ENCODE measurements around the gene PYHIN1.
"Not testable (repeated sequence)": the region's sequence is repeated elsewhere in the genome, so short reads cannot be mapped to it uniquely, and the experiment has no call there.

Gene PYHIN1

GRCh38 chr1:159009704-159010361 is 78.5 kb downstream of the PYHIN1 start, which contains the start of gene IFI16:
Gene IFI16 (plus strand): TSS chr1:159009907. CDS start chr1:159014681, 4,774 bp downstream.
- Histone ChIP-seq H3K27me3 (ENCODE audit: control insufficient read depth in 5 of 5, insufficient read depth in 4 of 5, low read length in 5 of 5) (no peaks in the 10 kb centered on the region), H3K27ac (ENCODE audit: low read depth, low read length) (peak within 1 kb of the TSS; percentile 97), H3K36me3 (ENCODE audit: control insufficient read depth in 5 of 5, insufficient read depth in 5 of 5, low read length in 5 of 5) (peaks cover 0 to 2% (median 0%) of the 10 kb centered on the region in 5 donors), H3K9me3 (ENCODE audit: control insufficient read depth in 5 of 5, low read length in 5 of 5) (no peaks in the 10 kb centered on the region), H3K4me1 (ENCODE audit: control insufficient read depth in 5 of 5, insufficient read depth in 5 of 5, low read length in 5 of 5) (peaks cover 18 to 46% (median 34%) of the 10 kb centered on the region in 5 donors), H3K9ac (ENCODE audit: low read length in 5 of 5) (peak within 1 kb of the TSS; percentile 82 to 93 (median 87)), H3K4me3 (ENCODE audit: low read depth in 1 of 5, low read length in 5 of 5) (peak within 1 kb of the TSS; percentile 56 to 92 (median 81))

DNA sequence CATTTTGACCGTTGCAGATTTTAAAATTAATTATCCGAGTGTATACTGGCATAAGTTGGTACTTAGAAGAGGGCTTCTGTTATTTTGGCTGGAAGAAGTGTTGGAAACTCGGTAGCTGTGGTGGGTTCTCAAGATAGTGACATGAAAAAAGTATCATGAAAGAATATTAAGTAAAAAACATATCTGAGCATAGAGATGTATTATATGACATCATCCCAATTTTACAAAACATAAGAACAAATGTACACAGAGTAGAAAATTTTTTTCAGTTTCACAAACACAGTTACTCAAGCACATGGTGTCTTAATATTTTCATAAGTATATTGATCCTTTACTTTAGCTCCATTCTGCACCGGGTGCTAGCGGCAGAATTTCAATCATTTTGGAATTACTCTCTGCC is 79.0 kb downstream of the PYHIN1 start:
- Histone ChIP-seq H3K4me1 (ENCODE audit: control insufficient read depth in 5 of 5, insufficient read depth in 5 of 5, low read length in 5 of 5) (peaks cover 14 to 46% (median 30%) of the 10 kb centered on the region in 5 donors), H3K4me3 (ENCODE audit: low read depth in 1 of 5, low read length in 5 of 5) (peak overlapping the region; percentile 56 to 92 (median 81)), H3K36me3 (ENCODE audit: control insufficient read depth in 5 of 5, insufficient read depth in 5 of 5, low read length in 5 of 5) (peaks cover 0 to 2% (median 0%) of the 10 kb centered on the region in 5 donors), H3K27ac (ENCODE audit: low read depth, low read length) (peak overlapping the region; percentile 97), H3K9me3 (ENCODE audit: control insufficient read depth in 5 of 5, low read length in 5 of 5) (no peaks in the 10 kb centered on the region), H3K9ac (ENCODE audit: low read length in 5 of 5) (peak overlapping the region; percentile 82 to 93 (median 87)), H3K27me3 (ENCODE audit: control insufficient read depth in 5 of 5, insufficient read depth in 4 of 5, low read length in 5 of 5) (no peaks in the 10 kb centered on the region)

DNA sequence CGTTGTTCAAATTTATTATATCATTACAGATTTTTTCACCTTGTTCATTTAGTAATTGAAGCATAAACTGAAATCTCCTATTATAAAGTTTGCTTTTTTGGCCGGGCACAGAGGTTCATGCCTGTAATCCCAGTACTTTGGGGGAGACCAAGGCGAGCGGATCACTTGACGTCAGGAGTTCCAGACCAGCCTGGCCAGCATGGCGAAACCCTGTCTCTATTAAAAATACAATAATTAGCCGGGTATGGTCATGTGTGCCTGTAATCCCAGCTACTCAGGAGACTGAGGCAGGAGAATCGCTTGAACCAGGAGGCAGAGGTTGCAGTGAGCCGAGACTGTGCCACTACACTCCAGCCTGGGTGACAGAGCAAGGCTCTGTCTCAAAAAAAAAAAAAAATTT is 79.6 kb downstream of the PYHIN1 start:
- not testable (repeated sequence) for H3K9me3 ChIP-seq (ENCODE audit: control insufficient read depth in 5 of 5, low read length in 5 of 5); H3K36me3 ChIP-seq (ENCODE audit: control insufficient read depth in 5 of 5, insufficient read depth in 5 of 5, low read length in 5 of 5); H3K27me3 ChIP-seq (ENCODE audit: control insufficient read depth in 5 of 5, insufficient read depth in 4 of 5, low read length in 5 of 5)
- H3K4me3 ChIP-seq (ENCODE audit: low read depth in 1 of 5, low read length in 5 of 5) = peak overlapping the region; percentile 56 to 92 (median 81)
- H3K4me1 ChIP-seq (ENCODE audit: control insufficient read depth in 5 of 5, insufficient read depth in 5 of 5, low read length in 5 of 5) = peaks cover 13 to 45% (median 28%) of the 10 kb centered on the region in 5 donors
- H3K9ac ChIP-seq (ENCODE audit: low read length in 5 of 5) = peak overlapping the region; percentile 82 to 93 (median 87)
- peak overlapping the region; percentile 97 for H3K27ac ChIP-seq (ENCODE audit: low read depth, low read length)

- H3K4me1 ChIP-seq (ENCODE audit: control insufficient read depth in 5 of 5, insufficient read depth in 5 of 5, low read length in 5 of 5) = peaks cover 13 to 49% (median 28%) of the 10 kb centered on the region in 5 donors
- peak overlapping the region; percentile 56 to 92 (median 81) for H3K4me3 ChIP-seq (ENCODE audit: low read depth in 1 of 5, low read length in 5 of 5)
- H3K27me3 ChIP-seq (ENCODE audit: control insufficient read depth in 5 of 5, insufficient read depth in 4 of 5, low read length in 5 of 5) = no peaks in the 10 kb centered on the region
- H3K9ac ChIP-seq (ENCODE audit: low read length in 5 of 5) = peak overlapping the region in 4 of 5 donors; percentile 86 to 93 (median 89)
- no peaks in the 10 kb centered on the region for H3K9me3 ChIP-seq (ENCODE audit: control insufficient read depth in 5 of 5, low read length in 5 of 5)
- peaks cover 4 to 13% (median 11%) of the 10 kb centered on the region in 5 donors for H3K36me3 ChIP-seq (ENCODE audit: control insufficient read depth in 5 of 5, insufficient read depth in 5 of 5, low read length in 5 of 5)
- peak overlapping the region; percentile 70 for H3K27ac ChIP-seq (ENCODE audit: low read depth, low read length)
Measured at GRCh38 chr1:159011751-159012150, 80.4 kb downstream of the PYHIN1 start.

- Histone ChIP-seq H3K9ac (ENCODE audit: low read length in 5 of 5) (peak overlapping the region in 4 of 5 donors; percentile 60 to 93 (median 76)), H3K4me3 (ENCODE audit: low read depth in 1 of 5, low read length in 5 of 5) (peak overlapping the region; percentile 56 to 92 (median 72)), H3K36me3 (ENCODE audit: control insufficient read depth in 5 of 5, insufficient read depth in 5 of 5, low read length in 5 of 5) (peaks cover 9 to 19% (median 16%) of the 10 kb centered on the region in 5 donors), H3K9me3 (ENCODE audit: control insufficient read depth in 5 of 5, low read length in 5 of 5) (no peaks in the 10 kb centered on the region), H3K27me3 (ENCODE audit: control insufficient read depth in 5 of 5, insufficient read depth in 4 of 5, low read length in 5 of 5) (no peaks in the 10 kb centered on the region), H3K27ac (ENCODE audit: low read depth, low read length) (peak overlapping the region; percentile 70), H3K4me1 (ENCODE audit: control insufficient read depth in 5 of 5, insufficient read depth in 5 of 5, low read length in 5 of 5) (peaks cover 13 to 54% (median 32%) of the 10 kb centered on the region in 5 donors)
Measured at GRCh38 chr1:159012495-159012894, 81.1 kb downstream of the PYHIN1 start.

- Histone ChIP-seq H3K9ac (ENCODE audit: low read length in 5 of 5) (no peak overlapping the region), H3K27ac (ENCODE audit: low read depth, low read length) (peak overlapping the region; percentile 79), H3K27me3 (ENCODE audit: control insufficient read depth in 5 of 5, insufficient read depth in 4 of 5, low read length in 5 of 5) (no peaks in the 10 kb centered on the region), H3K9me3 (ENCODE audit: control insufficient read depth in 5 of 5, low read length in 5 of 5) (no peaks in the 10 kb centered on the region), H3K36me3 (ENCODE audit: control insufficient read depth in 5 of 5, insufficient read depth in 5 of 5, low read length in 5 of 5) (peaks cover 20 to 35% (median 25%) of the 10 kb centered on the region in 5 donors), H3K4me3 (ENCODE audit: low read depth in 1 of 5, low read length in 5 of 5) (peak overlapping the region in 4 of 5 donors; percentile 27 to 92 (median 64)), H3K4me1 (ENCODE audit: control insufficient read depth in 5 of 5, insufficient read depth in 5 of 5, low read length in 5 of 5) (peaks cover 9 to 46% (median 28%) of the 10 kb centered on the region in 5 donors)
Measured at GRCh38 chr1:159014003-159014571, 82.7 kb downstream of the PYHIN1 start.

DNA sequence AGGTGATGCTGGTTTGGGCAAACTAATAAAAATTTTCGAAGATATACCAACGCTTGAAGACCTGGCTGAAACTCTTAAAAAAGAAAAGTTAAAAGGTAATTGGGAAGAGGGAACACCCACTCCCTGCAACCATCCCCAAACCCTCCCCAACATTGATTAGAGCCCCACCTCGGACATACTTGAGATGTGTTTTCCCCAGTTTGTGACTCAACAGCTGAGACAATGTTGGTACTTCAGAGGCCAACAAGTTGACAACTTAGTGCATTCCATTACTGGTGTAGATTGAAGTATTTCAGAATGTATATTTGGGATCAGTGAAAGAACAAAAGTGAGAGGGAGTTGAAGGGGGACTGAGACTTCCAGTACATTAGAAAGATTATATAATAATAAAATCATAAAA is 83.5 kb downstream of the PYHIN1 start:
- Histone ChIP-seq H3K4me1 (ENCODE audit: control insufficient read depth in 5 of 5, insufficient read depth in 5 of 5, low read length in 5 of 5) (peaks cover 9 to 42% (median 22%) of the 10 kb centered on the region in 5 donors), H3K4me3 (ENCODE audit: low read depth in 1 of 5, low read length in 5 of 5) (no peak overlapping the region), H3K9me3 (ENCODE audit: control insufficient read depth in 5 of 5, low read length in 5 of 5) (no peaks in the 10 kb centered on the region), H3K27me3 (ENCODE audit: control insufficient read depth in 5 of 5, insufficient read depth in 4 of 5, low read length in 5 of 5) (no peaks in the 10 kb centered on the region), H3K27ac (ENCODE audit: low read depth, low read length) (peak overlapping the region; percentile 79), H3K9ac (ENCODE audit: low read length in 5 of 5) (peak overlapping the region in 1 of 5 donors; percentile 6), H3K36me3 (ENCODE audit: control insufficient read depth in 5 of 5, insufficient read depth in 5 of 5, low read length in 5 of 5) (peaks cover 20 to 37% (median 28%) of the 10 kb centered on the region in 5 donors)

GRCh38 chr1:159015440-159015909 is 84.1 kb downstream of the PYHIN1 start:
- Histone ChIP-seq H3K9ac (ENCODE audit: low read length in 5 of 5) (no peak overlapping the region), H3K27ac (ENCODE audit: low read depth, low read length) (peak overlapping the region; percentile 79), H3K4me3 (ENCODE audit: low read depth in 1 of 5, low read length in 5 of 5) (peak overlapping the region in 2 of 5 donors; percentile 36 to 45), H3K9me3 (ENCODE audit: control insufficient read depth in 5 of 5, low read length in 5 of 5) (no peaks in the 10 kb centered on the region), H3K36me3 (ENCODE audit: control insufficient read depth in 5 of 5, insufficient read depth in 5 of 5, low read length in 5 of 5) (peaks cover 20 to 44% (median 33%) of the 10 kb centered on the region in 5 donors), H3K4me1 (ENCODE audit: control insufficient read depth in 5 of 5, insufficient read depth in 5 of 5, low read length in 5 of 5) (peaks cover 6 to 42% (median 22%) of the 10 kb centered on the region in 5 donors), H3K27me3 (ENCODE audit: control insufficient read depth in 5 of 5, insufficient read depth in 4 of 5, low read length in 5 of 5) (no peaks in the 10 kb centered on the region)

DNA sequence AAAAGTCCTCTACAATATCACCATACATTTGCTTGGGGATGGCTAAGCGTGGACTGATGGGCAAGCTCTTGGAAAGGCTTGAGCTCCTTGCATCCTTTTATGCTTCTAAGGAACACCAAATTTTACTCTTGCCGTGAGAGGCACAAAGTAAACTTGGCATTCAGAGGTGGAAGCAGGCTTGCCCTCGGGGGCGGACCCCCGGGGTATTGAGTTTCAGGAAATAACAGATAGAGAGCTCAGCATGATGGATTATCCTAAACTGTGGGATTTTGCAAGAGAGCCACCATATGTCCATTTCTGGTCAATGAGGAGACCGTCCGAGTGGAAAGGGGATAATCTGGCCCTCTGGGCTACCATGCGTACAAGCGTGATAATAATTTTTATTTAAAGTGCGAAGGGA is 92.4 kb downstream of the PYHIN1 start:
- Histone ChIP-seq H3K27me3 (ENCODE audit: control insufficient read depth in 5 of 5, insufficient read depth in 4 of 5, low read length in 5 of 5) (no peaks in the 10 kb centered on the region), H3K4me3 (ENCODE audit: low read depth in 1 of 5, low read length in 5 of 5) (no peak overlapping the region), H3K4me1 (ENCODE audit: control insufficient read depth in 5 of 5, insufficient read depth in 5 of 5, low read length in 5 of 5) (peaks cover 0 to 16% (median 0%) of the 10 kb centered on the region in 5 donors), H3K36me3 (ENCODE audit: control insufficient read depth in 5 of 5, insufficient read depth in 5 of 5, low read length in 5 of 5) (peaks cover 3 to 36% (median 29%) of the 10 kb centered on the region in 5 donors), H3K9ac (ENCODE audit: low read length in 5 of 5) (no peak overlapping the region), H3K9me3 (ENCODE audit: control insufficient read depth in 5 of 5, low read length in 5 of 5) (no peaks in the 10 kb centered on the region), H3K27ac (ENCODE audit: low read depth, low read length) (no peak overlapping the region)

DNA sequence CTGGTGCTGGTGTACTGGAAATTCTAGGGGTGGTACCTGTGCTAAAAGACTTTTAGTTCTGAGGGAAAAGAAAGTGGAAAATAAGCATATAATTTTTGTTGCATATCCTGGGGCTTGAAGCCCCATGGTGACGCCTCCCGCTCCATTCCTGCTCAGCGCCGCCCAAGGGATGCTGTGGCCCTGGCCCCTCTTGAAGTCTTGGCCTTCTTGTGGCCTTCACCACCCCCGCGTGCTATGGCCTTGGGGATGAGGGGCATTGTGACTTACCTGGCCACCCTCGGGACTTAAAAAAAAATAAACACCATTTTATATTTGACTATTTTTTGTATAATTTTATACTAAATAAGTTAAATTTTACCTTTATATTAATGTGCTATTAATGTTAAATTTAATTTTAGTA is 93.7 kb downstream of the PYHIN1 start:
- Histone ChIP-seq H3K36me3 (ENCODE audit: control insufficient read depth in 5 of 5, insufficient read depth in 5 of 5, low read length in 5 of 5) (peaks cover 0 to 31% (median 23%) of the 10 kb centered on the region in 5 donors), H3K27ac (ENCODE audit: low read depth, low read length) (no peak overlapping the region), H3K9ac (ENCODE audit: low read length in 5 of 5) (no peak overlapping the region), H3K4me1 (ENCODE audit: control insufficient read depth in 5 of 5, insufficient read depth in 5 of 5, low read length in 5 of 5) (peaks cover 0 to 16% (median 0%) of the 10 kb centered on the region in 5 donors), H3K27me3 (ENCODE audit: control insufficient read depth in 5 of 5, insufficient read depth in 4 of 5, low read length in 5 of 5) (no peaks in the 10 kb centered on the region), H3K4me3 (ENCODE audit: low read depth in 1 of 5, low read length in 5 of 5) (no peak overlapping the region), H3K9me3 (ENCODE audit: control insufficient read depth in 5 of 5, low read length in 5 of 5) (no peaks in the 10 kb centered on the region)

All from subcutaneous abdominal adipose tissue (tissue), 5 donors.